DOHH2 (cell line): Measurements from ENCODE around the gene ABCG5.

ENCODE experiments used
- CTCF ChIP-seq: fragments of 200-600 bp; sonication (generic); IDR thresholded peaks from one replicate; pipeline ENCODE4 v1.5.1; 2014; ENCODE audit warnings: antibody characterized with exemption, mild to moderate bottlenecking, low read depth, low read length; ENCODE audit not compliant: poor library complexity, severe bottlenecking
- EZH2phosphoT487 ChIP-seq: fragments of 200-600 bp; sonication (generic); IDR thresholded peaks from 2 replicates; pipeline ENCODE4 v1.6.1; 2017; ENCODE audit warnings: borderline replicate concordance, mild to moderate bottlenecking, antibody characterized with exemption, low read length, moderate library complexity, mixed read lengths

- TF ChIP-seq CTCF (no peak), EZH2phosphoT487 (no peak)
Measured at GRCh38 chr2:43788646-43789045, 50.0 kb downstream of the ABCG5 start.
